GM13976 (cell line): ENCODE results near the gene HPSE2.

Experiments
- DNase-seq: peaks from one replicate; pipeline ENCODE4 v3.0.0; 2012; ENCODE audit warnings: low spot score
- in situ Hi-C: fragments of 300-500 bp; cut with MboI; formaldehyde crosslinking; loops from one replicate; pipeline ENCODE4 v1.12.0; 2022; ENCODE audit warnings: low sequenced_read_pairs, mixed read lengths, inconsistent platforms; ENCODE audit not compliant: unreplicated experiment
- TF ChIP-seq, protein P1 (sequence below): IDR thresholded peaks from 2 replicates; pipeline ENCODE4 v1.5.1; 2012; ENCODE audit warnings: borderline replicate concordance, mild to moderate bottlenecking; ENCODE audit not compliant: insufficient read depth; ENCODE audit errors: extremely low read depth, missing control alignments, control extremely low read depth

HPSE2 gene

DNA sequence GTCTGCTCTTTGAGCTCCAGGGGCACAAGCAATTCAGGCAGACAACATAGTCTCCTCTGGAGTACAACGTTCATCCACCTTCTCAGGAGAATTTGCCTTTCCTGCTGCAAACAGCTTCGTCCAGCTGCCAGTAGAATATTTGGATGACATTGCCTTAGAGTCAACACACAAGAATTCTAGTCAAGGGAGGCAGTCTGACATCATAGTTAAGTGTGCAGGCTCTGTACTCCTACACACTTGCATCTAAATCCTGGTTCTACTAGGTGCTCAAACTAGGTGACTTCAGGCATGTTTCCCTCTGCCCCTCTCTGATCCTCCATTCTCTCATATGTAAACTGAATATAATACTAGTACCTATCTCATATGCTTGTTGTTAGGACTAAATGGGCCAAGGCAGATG, 314.8 kb downstream of the HPSE2 start:
- TF ChIP-seq, protein P1, sequence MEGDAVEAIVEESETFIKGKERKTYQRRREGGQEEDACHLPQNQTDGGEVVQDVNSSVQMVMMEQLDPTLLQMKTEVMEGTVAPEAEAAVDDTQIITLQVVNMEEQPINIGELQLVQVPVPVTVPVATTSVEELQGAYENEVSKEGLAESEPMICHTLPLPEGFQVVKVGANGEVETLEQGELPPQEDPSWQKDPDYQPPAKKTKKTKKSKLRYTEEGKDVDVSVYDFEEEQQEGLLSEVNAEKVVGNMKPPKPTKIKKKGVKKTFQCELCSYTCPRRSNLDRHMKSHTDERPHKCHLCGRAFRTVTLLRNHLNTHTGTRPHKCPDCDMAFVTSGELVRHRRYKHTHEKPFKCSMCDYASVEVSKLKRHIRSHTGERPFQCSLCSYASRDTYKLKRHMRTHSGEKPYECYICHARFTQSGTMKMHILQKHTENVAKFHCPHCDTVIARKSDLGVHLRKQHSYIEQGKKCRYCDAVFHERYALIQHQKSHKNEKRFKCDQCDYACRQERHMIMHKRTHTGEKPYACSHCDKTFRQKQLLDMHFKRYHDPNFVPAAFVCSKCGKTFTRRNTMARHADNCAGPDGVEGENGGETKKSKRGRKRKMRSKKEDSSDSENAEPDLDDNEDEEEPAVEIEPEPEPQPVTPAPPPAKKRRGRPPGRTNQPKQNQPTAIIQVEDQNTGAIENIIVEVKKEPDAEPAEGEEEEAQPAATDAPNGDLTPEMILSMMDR: no peak
- no peak for DNase-seq
- in situ Hi-C loops: no loop called here

DNA sequence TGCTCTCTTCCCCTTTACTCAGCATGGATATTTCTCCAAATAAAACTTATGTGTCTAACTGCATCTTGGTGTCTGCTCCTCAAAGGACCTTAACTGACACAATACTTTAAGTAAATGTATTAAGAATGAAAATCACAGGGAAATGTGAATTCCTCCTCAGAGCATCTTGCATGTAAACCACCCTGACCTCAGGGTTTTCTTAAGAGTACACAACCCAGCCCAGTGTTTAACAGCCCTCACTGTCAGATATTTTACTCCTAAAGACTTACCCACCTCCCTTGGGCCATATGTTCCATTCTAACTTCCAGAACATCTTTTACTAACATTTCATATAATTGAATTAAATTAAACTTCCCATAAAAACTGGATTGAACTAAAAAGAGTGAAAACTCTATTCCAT, 315.3 kb downstream of the HPSE2 start:
- TF ChIP-seq, protein P1: no peak
- in situ Hi-C loops: no loop called here
- no peak for DNase-seq

DNA sequence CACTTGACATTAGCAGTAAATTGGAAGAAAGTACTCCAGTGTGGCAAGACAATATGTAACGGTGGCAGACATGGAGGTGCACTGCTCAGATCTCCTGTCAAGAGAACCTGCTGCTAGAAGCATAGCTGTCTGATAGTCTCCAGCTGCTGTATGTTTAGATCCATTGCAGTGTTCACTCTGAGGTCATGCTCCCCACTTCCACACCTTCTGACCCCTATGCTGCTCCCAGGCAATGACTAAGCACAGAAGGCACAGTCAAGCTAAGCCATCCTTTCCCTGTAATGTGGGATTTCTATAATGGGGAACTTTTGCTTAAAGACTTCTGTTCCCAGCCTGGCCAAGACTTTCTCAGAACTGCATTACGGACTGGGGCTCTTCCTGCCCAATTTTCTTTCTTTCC, 315.8 kb downstream of the HPSE2 start:
- TF ChIP-seq, protein P1: no peak
- DNase-seq: no peak
- in situ Hi-C loops: no loop called here

DNA sequence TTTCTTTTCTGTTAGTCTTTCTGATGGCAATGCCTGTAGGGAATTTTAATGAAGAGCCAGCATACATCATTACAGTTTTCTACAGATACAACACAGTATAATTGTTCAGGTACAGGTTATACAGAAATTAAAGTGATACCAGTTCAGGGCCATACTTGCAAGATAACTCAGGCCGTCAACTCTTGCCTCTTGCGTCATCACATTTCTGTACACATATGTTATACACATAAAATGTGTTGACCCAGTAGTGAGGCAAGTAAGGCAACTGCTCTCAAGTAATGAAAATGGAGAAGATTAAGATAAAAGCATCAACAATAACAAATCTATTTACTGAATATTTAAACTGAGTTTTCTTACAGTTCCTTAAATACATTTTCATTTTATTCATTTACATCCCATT, 317.8 kb downstream of the HPSE2 start:
- TF ChIP-seq, protein P1: no peak
- no peak for DNase-seq
- in situ Hi-C loops: no loop called here

DNA sequence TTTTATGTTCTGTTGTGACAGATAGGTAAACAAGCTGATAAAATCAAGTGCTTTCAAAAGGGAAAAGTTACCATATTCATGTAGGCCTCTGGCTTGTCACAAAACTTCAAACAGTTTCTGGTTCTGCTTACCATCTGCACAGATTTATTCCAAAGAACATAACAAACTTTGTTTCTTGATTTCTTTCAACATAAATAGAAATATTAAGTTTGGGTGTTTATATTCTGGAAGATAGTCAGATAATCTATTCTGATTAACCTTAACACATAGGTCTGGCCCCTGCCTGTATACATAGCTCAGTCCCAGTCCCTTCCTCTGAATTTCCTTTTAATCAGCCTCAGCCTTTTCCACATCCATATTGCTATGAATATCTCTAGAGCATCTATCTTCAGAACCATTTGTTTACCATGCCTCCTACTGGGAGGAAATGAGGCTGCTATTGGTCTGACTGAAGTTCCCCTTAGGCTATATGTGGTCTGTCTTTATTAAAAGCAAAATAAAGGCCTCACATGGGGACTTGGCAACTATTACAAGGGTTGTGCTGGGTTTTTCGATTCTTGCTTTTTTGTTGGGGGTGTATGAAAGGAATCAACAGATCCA, 319.0 kb downstream of the HPSE2 start:
- TF ChIP-seq, protein P1: no peak
- DNase-seq: no peak
- in situ Hi-C loops: no loop called here

DNA sequence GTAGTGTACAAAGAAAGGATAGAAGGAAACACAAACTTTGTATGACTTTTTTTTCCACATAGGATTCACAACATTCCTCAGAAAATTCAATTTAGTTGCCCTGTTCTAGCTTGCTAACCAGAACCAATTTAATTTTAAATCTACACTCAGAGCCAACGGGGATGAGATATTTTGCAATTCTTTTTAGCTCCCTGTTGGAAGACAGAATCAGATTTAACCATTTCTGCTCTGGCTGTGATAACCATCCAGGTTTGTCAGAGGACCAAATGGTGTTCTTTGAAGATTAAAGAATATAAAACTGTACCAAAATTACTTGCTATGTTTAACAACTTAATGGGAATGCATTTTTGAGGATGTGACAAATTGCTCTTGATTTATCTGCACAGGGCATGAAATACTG, 319.7 kb downstream of the HPSE2 start:
- in situ Hi-C loops: no loop called here
- TF ChIP-seq, protein P1: no peak
- no peak for DNase-seq
